Measurements from ENCODE around the gene DIS3L. TPM values are rescaled to one million over a fixed set of nuclear protein-coding genes. Genes with fewer than 3 reads are reported as not detected.

Gene DIS3L
- total and polyA plus RNA-seq, 2 of the 13 experiments (the other 11 are each of a cell fraction or from before 2014, with no cell fraction given) = 21.0 to 50.5 TPM

GRCh38 chr15:66356359-66357236 is 63.2 kb downstream of the DIS3L start, which contains the start of gene TIPIN (continued):
- TF ChIP-seq AHDC1 (CRISPR knock-in tag; IDR thresholded peaks at IDR 0.05; ENCODE audit: borderline replicate concordance) (no peak; the same call in 1 of the 2 replicates), ZNF572 (CRISPR knock-in tag; IDR thresholded peaks at IDR 0.05) (peak; percentile 88; the same call in 1 of the 2 replicates), SMYD3 (CRISPR knock-in tag; IDR thresholded peaks at IDR 0.05) (0 out of 2 replicates have a peak, but pooled peaks have one; percentile 58), HBP1 (CRISPR knock-in tag; IDR thresholded peaks at IDR 0.05; ENCODE audit: low read depth) (no peak), GLMP (CRISPR knock-in tag; IDR thresholded peaks at IDR 0.05; ENCODE audit: borderline replicate concordance) (no peak), ZKSCAN8 (CRISPR knock-in tag; IDR thresholded peaks at IDR 0.05; ENCODE audit: borderline replicate concordance) (no peak), EED (CRISPR knock-in tag; IDR thresholded peaks at IDR 0.05) (peak; percentile 56; the same call in 1 of the 2 replicates), ZNF468 (CRISPR knock-in tag; IDR thresholded peaks at IDR 0.05) (no peak), FOXM1 (CRISPR knock-in tag; IDR thresholded peaks at IDR 0.05) (no peak), IKZF5 (CRISPR knock-in tag; IDR thresholded peaks at IDR 0.05) (peak; percentile 48; the same call in 1 of the 2 replicates), ZNF567 (CRISPR knock-in tag; IDR thresholded peaks at IDR 0.05; ENCODE audit: borderline replicate concordance) (no peak), HMG20B (CRISPR knock-in tag; conservative IDR thresholded peaks at IDR 0.05) (no peak), ZNF766 (CRISPR knock-in tag; IDR thresholded peaks at IDR 0.05; ENCODE audit: borderline replicate concordance) (peak; percentile 81; the same call in 1 of the 2 replicates), ZNF276 (CRISPR knock-in tag; IDR thresholded peaks at IDR 0.05; ENCODE audit: low read depth) (peak; percentile 94), MTF1 (CRISPR knock-in tag; IDR thresholded peaks at IDR 0.05) (no peak), ZMYM2 (CRISPR knock-in tag; IDR thresholded peaks at IDR 0.05) (no peak), MYC (CRISPR knock-in tag; IDR thresholded peaks at IDR 0.05; ENCODE audit: borderline replicate concordance) (peak; percentile 81; the same call in 1 of the 2 replicates)

All from HepG2 (cell line).